ENCODE measurements around the gene AGTPBP1. TPM values are rescaled to one million over a fixed set of nuclear protein-coding genes. Genes with fewer than 3 reads are reported as not detected.

AGTPBP1 gene, protein sequence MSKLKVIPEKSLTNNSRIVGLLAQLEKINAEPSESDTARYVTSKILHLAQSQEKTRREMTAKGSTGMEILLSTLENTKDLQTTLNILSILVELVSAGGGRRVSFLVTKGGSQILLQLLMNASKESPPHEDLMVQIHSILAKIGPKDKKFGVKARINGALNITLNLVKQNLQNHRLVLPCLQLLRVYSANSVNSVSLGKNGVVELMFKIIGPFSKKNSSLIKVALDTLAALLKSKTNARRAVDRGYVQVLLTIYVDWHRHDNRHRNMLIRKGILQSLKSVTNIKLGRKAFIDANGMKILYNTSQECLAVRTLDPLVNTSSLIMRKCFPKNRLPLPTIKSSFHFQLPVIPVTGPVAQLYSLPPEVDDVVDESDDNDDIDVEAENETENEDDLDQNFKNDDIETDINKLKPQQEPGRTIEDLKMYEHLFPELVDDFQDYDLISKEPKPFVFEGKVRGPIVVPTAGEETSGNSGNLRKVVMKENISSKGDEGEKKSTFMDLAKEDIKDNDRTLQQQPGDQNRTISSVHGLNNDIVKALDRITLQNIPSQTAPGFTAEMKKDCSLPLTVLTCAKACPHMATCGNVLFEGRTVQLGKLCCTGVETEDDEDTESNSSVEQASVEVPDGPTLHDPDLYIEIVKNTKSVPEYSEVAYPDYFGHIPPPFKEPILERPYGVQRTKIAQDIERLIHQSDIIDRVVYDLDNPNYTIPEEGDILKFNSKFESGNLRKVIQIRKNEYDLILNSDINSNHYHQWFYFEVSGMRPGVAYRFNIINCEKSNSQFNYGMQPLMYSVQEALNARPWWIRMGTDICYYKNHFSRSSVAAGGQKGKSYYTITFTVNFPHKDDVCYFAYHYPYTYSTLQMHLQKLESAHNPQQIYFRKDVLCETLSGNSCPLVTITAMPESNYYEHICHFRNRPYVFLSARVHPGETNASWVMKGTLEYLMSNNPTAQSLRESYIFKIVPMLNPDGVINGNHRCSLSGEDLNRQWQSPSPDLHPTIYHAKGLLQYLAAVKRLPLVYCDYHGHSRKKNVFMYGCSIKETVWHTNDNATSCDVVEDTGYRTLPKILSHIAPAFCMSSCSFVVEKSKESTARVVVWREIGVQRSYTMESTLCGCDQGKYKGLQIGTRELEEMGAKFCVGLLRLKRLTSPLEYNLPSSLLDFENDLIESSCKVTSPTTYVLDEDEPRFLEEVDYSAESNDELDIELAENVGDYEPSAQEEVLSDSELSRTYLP
- 19.6 and 24.3 TPM in 2 replicates for total RNA-seq

DNA sequence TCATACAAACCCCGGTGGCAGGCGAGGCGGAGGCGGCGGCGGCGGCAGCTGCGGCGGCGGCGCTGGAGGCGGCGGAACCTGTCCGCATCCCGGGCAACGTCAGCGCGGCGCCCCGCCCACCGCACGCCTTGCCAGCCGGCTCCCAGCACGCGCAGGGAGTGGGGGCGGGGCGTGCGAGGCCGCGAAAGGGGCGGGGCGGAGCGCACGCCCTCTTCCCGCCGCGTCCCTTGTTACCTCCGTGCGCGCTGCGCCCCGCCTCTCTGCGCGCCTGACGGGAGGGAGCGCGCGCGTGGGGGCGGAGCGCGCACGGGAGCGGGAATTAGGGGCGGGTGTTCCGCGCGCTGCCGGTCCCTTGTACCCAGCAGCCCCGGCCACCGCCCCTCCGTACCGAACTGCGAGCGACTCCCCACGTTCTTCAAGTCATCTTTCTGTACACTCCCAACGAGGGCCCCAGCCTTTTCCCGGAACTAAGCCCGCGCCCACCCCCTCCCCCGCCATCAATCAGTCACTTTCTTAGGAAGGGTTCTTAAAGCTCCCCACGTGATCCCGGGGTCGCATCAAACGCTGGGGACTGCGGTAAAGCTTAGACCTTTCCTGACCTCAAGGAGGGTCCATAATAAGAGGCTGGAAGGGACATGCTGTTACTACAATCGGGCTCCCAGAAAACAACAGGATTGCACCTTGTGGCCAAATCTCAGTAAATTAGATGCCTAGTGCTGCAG, at the start of gene AGTPBP1:
Gene AGTPBP1, minus strand, starts transcription at position 80 of the 722 bp plus-strand sequence. CDS start 29,421 bp downstream, outside the sequence.

Other genes starting within 250 kb of the AGTPBP1 start
- gene NAA35, start 199.2 kb upstream of the AGTPBP1 start, total RNA-seq = 23.8 and 28.0 TPM in 2 replicates